K562 (cell line): ENCODE results near the gene BCKDK.

Experiments used
- BRCA1 ChIP-seq, 2 experiments: fragments of 450-650 bp in 1 of 2; sonication (generic) in 1 of 2; formaldehyde crosslinking in 1 of 2; IDR thresholded peaks; 2 replicates each; pipeline versions ENCODE4 v1.5.0 to v1.6.1; 2017 to 2020; ENCODE audit warnings: mild to moderate bottlenecking in 1 of 2, missing genetic modification reagents in 1 of 2
- BRF1 ChIP-seq: IDR thresholded peaks from 3 replicates; pipeline ENCODE4 v1.6.1; 2011; ENCODE audit warnings: borderline replicate concordance, mild to moderate bottlenecking; ENCODE audit not compliant: insufficient read length; ENCODE audit errors: extremely low read depth
- CREM ChIP-seq: IDR thresholded peaks from 2 replicates; pipeline ENCODE4 v1.6.1; 2014; ENCODE audit warnings: antibody characterized with exemption, low read depth
- EGR1 ChIP-seq: fragments of 450-650 bp; conservative IDR thresholded peaks from 2 replicates; pipeline ENCODE4 v1.6.1; 2017; ENCODE audit warnings: mild to moderate bottlenecking
- GATAD2B ChIP-seq: fragments of 450-650 bp; IDR thresholded peaks from 2 replicates; pipeline ENCODE4 v1.6.1; 2017; ENCODE audit warnings: mild to moderate bottlenecking, borderline replicate concordance
- IRF2 ChIP-seq: sonication (generic); formaldehyde crosslinking; IDR thresholded peaks from 2 replicates; pipeline ENCODE4 v1.8.1; 2022; ENCODE audit warnings: mild to moderate bottlenecking, missing genetic modification reagents
- POLR2A ChIP-seq: fragments of 450-650 bp; conservative IDR thresholded peaks from 2 replicates; pipeline ENCODE4 v1.6.1; 2016
- RCOR1 ChIP-seq, 2 experiments: IDR thresholded peaks; 2 replicates each; pipeline ENCODE4 v1.6.1; 2012; ENCODE audit warnings: low read depth in 2 of 2, low read length in 2 of 2, borderline replicate concordance in 1 of 2, improper control_type of control experiment in 1 of 2
- SIN3A ChIP-seq, 2 experiments: fragments of 150-350 bp in 1 of 2; IDR thresholded peaks; 2 replicates each; pipeline ENCODE4 v1.6.1; 2011 to 2016; ENCODE audit warnings: borderline replicate concordance in 2 of 2, low read depth in 2 of 2, low read length in 2 of 2, mild to moderate bottlenecking in 2 of 2, moderate library complexity in 2 of 2; ENCODE audit not compliant: control insufficient read depth in 1 of 2
- ZNF224 ChIP-seq: sonication (generic); formaldehyde crosslinking; IDR thresholded peaks from 2 replicates; pipeline ENCODE4 v1.8.0; 2022; ENCODE audit warnings: mild to moderate bottlenecking, missing genetic modification reagents
- ZNF57 ChIP-seq: fragments of 450-650 bp; formaldehyde crosslinking; IDR thresholded peaks from 2 replicates; pipeline ENCODE4 v1.4.0; 2020; ENCODE audit warnings: mild to moderate bottlenecking, moderate library complexity
- TF ChIP-seq, protein P1 (sequence below): IDR thresholded peaks from 2 replicates; pipeline ENCODE4 v1.6.1; 2012; ENCODE audit warnings: low read depth, low read length, improper control_type of control experiment, borderline replicate concordance
- TF ChIP-seq, protein P2 (sequence below), 3 experiments: IDR thresholded peaks in 2 of 3; conservative IDR thresholded peaks in 1 of 3; 2 replicates each; pipeline ENCODE4 v1.5.1; 2011 to 2012; ENCODE audit warnings: low read length in 3 of 3, mild to moderate bottlenecking in 3 of 3, control low read depth in 2 of 3, improper control_type of control experiment in 1 of 3, inconsistent platforms in 1 of 3, low read depth in 1 of 3, mixed read lengths in 1 of 3, moderate library complexity in 1 of 3; ENCODE audit not compliant: insufficient read depth in 2 of 3

DNA sequence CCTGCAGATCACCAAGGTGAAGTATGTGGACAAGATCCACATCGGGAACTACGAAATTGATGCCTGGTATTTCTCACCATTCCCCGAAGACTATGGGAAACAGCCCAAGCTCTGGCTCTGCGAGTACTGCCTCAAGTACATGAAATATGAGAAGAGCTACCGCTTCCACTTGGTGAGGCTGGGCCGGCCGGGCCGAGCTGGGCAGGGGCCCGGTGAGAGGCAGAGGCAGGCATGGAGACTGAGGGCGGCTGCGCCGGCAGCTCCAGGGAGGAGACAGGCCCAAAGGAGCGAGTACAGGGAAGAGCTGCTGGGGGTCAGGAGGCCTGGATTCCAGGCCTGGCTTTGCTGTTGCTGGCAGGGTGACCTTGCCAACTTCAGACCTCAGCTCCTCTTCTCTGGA lies 19.0 kb downstream of the BCKDK start:
- no peak for TF ChIP-seq BRCA1 (IDR thresholded peaks at IDR 0.05)
- TF ChIP-seq BRCA1 (CRISPR knock-in tag; IDR thresholded peaks at IDR 0.05): no peak
- no peak for TF ChIP-seq IRF2
- no peak for TF ChIP-seq POLR2A
- TF ChIP-seq ZNF57 (CRISPR knock-in tag): no peak
- TF ChIP-seq, protein P1, sequence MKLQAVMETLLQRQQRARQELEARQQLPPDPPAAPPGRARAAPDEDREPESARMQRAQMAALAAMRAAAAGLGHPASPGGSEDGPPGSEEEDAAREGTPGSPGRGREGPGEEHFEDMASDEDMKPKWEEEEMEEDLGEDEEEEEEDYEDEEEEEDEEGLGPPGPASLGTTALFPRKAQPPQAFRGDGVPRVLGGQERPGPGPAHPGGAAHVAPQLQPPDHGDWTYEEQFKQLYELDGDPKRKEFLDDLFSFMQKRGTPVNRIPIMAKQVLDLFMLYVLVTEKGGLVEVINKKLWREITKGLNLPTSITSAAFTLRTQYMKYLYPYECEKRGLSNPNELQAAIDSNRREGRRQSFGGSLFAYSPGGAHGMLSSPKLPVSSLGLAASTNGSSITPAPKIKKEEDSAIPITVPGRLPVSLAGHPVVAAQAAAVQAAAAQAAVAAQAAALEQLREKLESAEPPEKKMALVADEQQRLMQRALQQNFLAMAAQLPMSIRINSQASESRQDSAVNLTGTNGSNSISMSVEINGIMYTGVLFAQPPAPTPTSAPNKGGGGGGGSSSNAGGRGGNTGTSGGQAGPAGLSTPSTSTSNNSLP: no peak
- TF ChIP-seq RCOR1 (IDR thresholded peaks at IDR 0.05; ENCODE audit: borderline replicate concordance in 1 of 2, low read depth in 2 of 2, low read length in 2 of 2): no peak
- TF ChIP-seq GATAD2B: no peak
- TF ChIP-seq ZNF224 (CRISPR knock-in tag): no peak
- TF ChIP-seq SIN3A (IDR thresholded peaks at IDR 0.05; ENCODE audit: borderline replicate concordance in 2 of 2, control insufficient read depth in 1 of 2, low read depth in 2 of 2, low read length in 2 of 2): no peak
- TF ChIP-seq BRF1: no peak
- TF ChIP-seq CREM: no peak
- TF ChIP-seq, protein P2, sequence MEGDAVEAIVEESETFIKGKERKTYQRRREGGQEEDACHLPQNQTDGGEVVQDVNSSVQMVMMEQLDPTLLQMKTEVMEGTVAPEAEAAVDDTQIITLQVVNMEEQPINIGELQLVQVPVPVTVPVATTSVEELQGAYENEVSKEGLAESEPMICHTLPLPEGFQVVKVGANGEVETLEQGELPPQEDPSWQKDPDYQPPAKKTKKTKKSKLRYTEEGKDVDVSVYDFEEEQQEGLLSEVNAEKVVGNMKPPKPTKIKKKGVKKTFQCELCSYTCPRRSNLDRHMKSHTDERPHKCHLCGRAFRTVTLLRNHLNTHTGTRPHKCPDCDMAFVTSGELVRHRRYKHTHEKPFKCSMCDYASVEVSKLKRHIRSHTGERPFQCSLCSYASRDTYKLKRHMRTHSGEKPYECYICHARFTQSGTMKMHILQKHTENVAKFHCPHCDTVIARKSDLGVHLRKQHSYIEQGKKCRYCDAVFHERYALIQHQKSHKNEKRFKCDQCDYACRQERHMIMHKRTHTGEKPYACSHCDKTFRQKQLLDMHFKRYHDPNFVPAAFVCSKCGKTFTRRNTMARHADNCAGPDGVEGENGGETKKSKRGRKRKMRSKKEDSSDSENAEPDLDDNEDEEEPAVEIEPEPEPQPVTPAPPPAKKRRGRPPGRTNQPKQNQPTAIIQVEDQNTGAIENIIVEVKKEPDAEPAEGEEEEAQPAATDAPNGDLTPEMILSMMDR (IDR thresholded peaks at IDR 0.05 in 2 of 3, conservative IDR thresholded peaks at IDR 0.05 in 1 of 3; ENCODE audit: insufficient read depth in 2 of 3, low read depth in 1 of 3, low read length in 3 of 3): no peak
- TF ChIP-seq EGR1: no peak
